H1 (cell line): ENCODE data around the gene BZW2. TPM values are rescaled to one million over a fixed set of nuclear protein-coding genes. Genes with fewer than 3 reads are reported as not detected.
A peak's percentile ranks its signal among the peaks of the same experiment; 100 is the strongest.

ENCODE experiments used
- CTCF ChIA-PET: fragments of 300-600 bp; sonication (Branson Sonifier 250); formaldehyde crosslinking; loops from one replicate; lab custom pipeline; 2021; ENCODE audit not compliant: partially characterized antibody; lab: Charles Lee
- POLR2A ChIA-PET: fragments of 300-600 bp; sonication (Branson Sonifier 250); formaldehyde crosslinking; loops from one replicate; lab custom pipeline; 2021; ENCODE audit warnings: inconsistent platforms; ENCODE audit not compliant: partially characterized antibody; lab: Charles Lee
- DNase-seq, 2 experiments: peaks; one replicate each; pipeline versions ENCODE4 v3.0.0 to v3.0.0-alpha.2; 2010 to 2022; ENCODE audit warnings: low spot score in 2 of 2, low read depth in 1 of 2, mixed read lengths in 1 of 2
- FAIRE-seq: peaks from 2 replicates; lab custom pipeline; 2011; peaks lifted over from hg19 to GRCh38; lab: Jason Lieb, UNC
- H2AFZ ChIP-seq: 2 replicates; pipeline ENCODE4 v1.8.1; 2012; ENCODE audit warnings: low read length, inconsistent platforms
- H2AK5ac ChIP-seq: 2 replicates; pipeline ENCODE4 v1.6.1; 2013; ENCODE audit warnings: low read depth, low read length
- H2BK120ac ChIP-seq: replicated peaks from 2 replicates; pipeline ENCODE3; 2013; ENCODE audit warnings: low read depth, low read length, inconsistent platforms
- H2BK12ac ChIP-seq: 2 replicates; pipeline ENCODE4 v1.6.1; 2013; ENCODE audit warnings: low read depth, low read length
- H2BK15ac ChIP-seq: 2 replicates; pipeline ENCODE4 v1.6.1; 2013; ENCODE audit warnings: low read length
- H2BK20ac ChIP-seq: 2 replicates; pipeline ENCODE4 v1.6.1; 2013; ENCODE audit warnings: low read length
- H2BK5ac ChIP-seq: 2 replicates; pipeline ENCODE4 v1.6.1; 2013; ENCODE audit warnings: low read depth, low read length
- H3K14ac ChIP-seq: 2 replicates; pipeline ENCODE4 v1.6.1; 2013; ENCODE audit warnings: inconsistent platforms; ENCODE audit not compliant: insufficient read length
- H3K18ac ChIP-seq: 2 replicates; pipeline ENCODE4 v1.6.1; 2013; ENCODE audit warnings: low read length; ENCODE audit errors: extremely low read depth
- H3K23ac ChIP-seq: 2 replicates; pipeline ENCODE4 v1.6.1; 2013; ENCODE audit warnings: inconsistent platforms; ENCODE audit not compliant: insufficient read length
- H3K23me2 ChIP-seq: 2 replicates; pipeline ENCODE4 v1.6.1; 2013; ENCODE audit warnings: low read depth, low read length
- H3K27ac ChIP-seq: 2 replicates; pipeline ENCODE4 v1.6.1; 2011; ENCODE audit warnings: low read depth, low read length, inconsistent platforms
- H3K27me3 ChIP-seq, 4 experiments: replicated peaks in 1 of 4; 1 replicate in 1 of 4; 2 replicates in 3 of 4; pipeline versions ENCODE4 v1.6.1 to v1.8.1; 2011 to 2013; ENCODE audit warnings: low read length in 3 of 4, mild to moderate bottlenecking in 3 of 4, inconsistent platforms in 2 of 4, mixed read lengths in 2 of 4, moderate library complexity in 1 of 4; ENCODE audit not compliant: control insufficient read depth in 3 of 4, insufficient read depth in 3 of 4; ENCODE audit errors: extremely low read depth in 1 of 4
- H3K36me3 ChIP-seq, 4 experiments: 2 replicates each; pipeline versions ENCODE4 v1.6.1 to v1.8.1; 2011 to 2013; ENCODE audit warnings: mild to moderate bottlenecking in 4 of 4, low read length in 3 of 4, moderate library complexity in 2 of 4, control low read depth in 1 of 4, inconsistent platforms in 1 of 4; ENCODE audit not compliant: insufficient read depth in 4 of 4, control insufficient read depth in 2 of 4
- H3K4ac ChIP-seq: replicated peaks from 2 replicates; pipeline ENCODE3; 2013; ENCODE audit warnings: low read length, low read depth, mixed read lengths, inconsistent platforms; ENCODE audit not compliant: insufficient read length
- H3K4me1 ChIP-seq, 4 experiments: replicated peaks in 1 of 4; 1 replicate in 1 of 4; 2 replicates in 3 of 4; pipeline versions ENCODE4 v1.6.1 to v1.8.1; 2011 to 2013; ENCODE audit warnings: low read length in 3 of 4, inconsistent platforms in 2 of 4, mixed read lengths in 1 of 4; ENCODE audit not compliant: insufficient read depth in 4 of 4, control insufficient read depth in 3 of 4
- H3K4me2 ChIP-seq, 2 experiments: 2 replicates each; pipeline versions ENCODE4 v1.6.1 to v1.8.1; 2011 to 2013; ENCODE audit warnings: low read depth in 2 of 2, low read length in 2 of 2, control low read depth in 1 of 2, inconsistent platforms in 1 of 2, mild to moderate bottlenecking in 1 of 2; ENCODE audit not compliant: insufficient read depth in 1 of 2
- H3K4me3 ChIP-seq, 4 experiments: fragments of 200-600, 300-600 bp in 1 of 4; sonication (generic), shearing (Covaris generic), sonication (Bioruptor Twin) in 1 of 4; 2 replicates each; pipeline versions ENCODE4 v1.5.1 to v1.8.1; 2011 to 2016; ENCODE audit warnings: low read length in 4 of 4, low read depth in 3 of 4, control low read depth in 2 of 4, inconsistent platforms in 2 of 4, mild to moderate bottlenecking in 2 of 4, mixed read lengths in 1 of 4, moderate library complexity in 1 of 4; ENCODE audit not compliant: insufficient read depth in 2 of 4; ENCODE audit errors: extremely low read depth in 1 of 4
- H3K56ac ChIP-seq: replicated peaks from 2 replicates; pipeline ENCODE3; 2013; ENCODE audit warnings: low read depth, mild to moderate bottlenecking, mixed read lengths, low read length, inconsistent platforms; ENCODE audit not compliant: insufficient read length
- H3K79me1 ChIP-seq: 2 replicates; pipeline ENCODE4 v1.6.1; 2013; ENCODE audit warnings: low read depth, low read length, control low read depth
- H3K79me2 ChIP-seq, 2 experiments: 2 replicates each; pipeline versions ENCODE4 v1.6.1 to v1.8.1; 2012 to 2013; ENCODE audit warnings: low read length in 2 of 2, mild to moderate bottlenecking in 2 of 2, inconsistent platforms in 1 of 2; ENCODE audit not compliant: insufficient read depth in 2 of 2, control insufficient read depth in 1 of 2
- H3K9ac ChIP-seq, 4 experiments: replicated peaks in 1 of 4; 1 replicate in 1 of 4; 2 replicates in 3 of 4; pipeline versions ENCODE4 v1.6.1 to v1.8.1; 2011 to 2013; ENCODE audit warnings: low read depth in 3 of 4, low read length in 3 of 4, control low read depth in 2 of 4, mild to moderate bottlenecking in 2 of 4, moderate library complexity in 2 of 4, inconsistent platforms in 1 of 4; ENCODE audit errors: extremely low read depth in 1 of 4
- H3K9me3 ChIP-seq, 2 experiments: 2 replicates each; pipeline versions ENCODE4 v1.6.1 to v1.8.1; 2012 to 2013; ENCODE audit warnings: mild to moderate bottlenecking in 2 of 2, moderate library complexity in 2 of 2, control low read depth in 1 of 2, inconsistent platforms in 1 of 2, low read depth in 1 of 2, low read length in 1 of 2, mixed read lengths in 1 of 2; ENCODE audit not compliant: insufficient read depth in 2 of 2
- H4K20me1 ChIP-seq, 2 experiments: replicated peaks in 1 of 2; 2 replicates each; pipeline versions ENCODE3 to v1.8.1; 2011 to 2013; ENCODE audit warnings: inconsistent platforms in 2 of 2, low read length in 2 of 2, mild to moderate bottlenecking in 1 of 2; ENCODE audit not compliant: insufficient read depth in 2 of 2, control insufficient read depth in 1 of 2
- H4K5ac ChIP-seq: 2 replicates; pipeline ENCODE4 v1.6.1; 2013; ENCODE audit warnings: low read length, low read depth, mixed read lengths, inconsistent platforms; ENCODE audit not compliant: insufficient read length
- H4K8ac ChIP-seq: 2 replicates; pipeline ENCODE4 v1.8.0; 2013; ENCODE audit warnings: mild to moderate bottlenecking, moderate library complexity, low read length, inconsistent platforms; ENCODE audit not compliant: insufficient read depth; ENCODE audit errors: extremely low read depth
- H4K91ac ChIP-seq: replicated peaks from 2 replicates; pipeline ENCODE3; 2013; ENCODE audit warnings: low read length, mixed read lengths, inconsistent platforms; ENCODE audit not compliant: insufficient read length
- MAFK ChIP-seq: IDR thresholded peaks from 2 replicates; pipeline ENCODE4 v1.6.1; 2012; ENCODE audit warnings: low read depth, mild to moderate bottlenecking, improper control_type of control experiment, low read length
- RFX5 ChIP-seq: IDR thresholded peaks from 2 replicates; pipeline ENCODE4 v1.6.1; 2011; ENCODE audit warnings: low read depth, low read length, improper control_type of control experiment, borderline replicate concordance
- WGBS, 2 experiments: shearing (Covaris generic) in 1 of 2; methylation state at CpG; one replicate each; pipeline versions ENCODE4 v1.1.6 to v1.1.7; 2013 to 2015; ENCODE audit warnings: low lambda C conversion rate in 2 of 2, mixed read lengths in 2 of 2, inconsistent platforms in 1 of 2, low coverage in 1 of 2, missing lambda C conversion rate in 1 of 2; ENCODE audit not compliant: insufficient replicate concordance in 2 of 2, insufficient coverage in 1 of 2, insufficient read length in 1 of 2; ENCODE audit errors: extremely low coverage in 1 of 2, missing lambda C conversion rate in 1 of 2; 5-methylcytosine and 5-hydroxymethylcytosine counted together
- polyA plus RNA-seq, 7 experiments: library from polyadenylated mRNA; depleted of rRNA in 3 of 7; stranded (reverse) in 5 of 7; unstranded in 2 of 7; fragments of >200 nt in 5 of 7; fragments of 200-250 nt in 2 of 7; gene quantifications; 1 replicate in 5 of 7; 2 replicates in 1 of 7; 4 replicates in 1 of 7; pipeline versions ENCODE4 v1.2.1 to v1.2.3, GENCODE V29; 2011 to 2013; ENCODE audit warnings: missing spikeins in 2 of 7, mixed read lengths in 2 of 7
- total RNA-seq: library from RNA; stranded (reverse); fragmentation: NEBNext Ultra II Directional; extraction: Animal tissue kit (Norgen Biotek cat#: 25700); gene quantifications from 2 replicates; pipeline ENCODE4 v1.2.1, GENCODE V29; 2021

BZW2 gene
- total and polyA plus RNA-seq, 2 of the 8 experiments (the other 6 are each of a cell fraction or from before 2014, with no cell fraction given), result 32.3 to 103 TPM

DNA sequence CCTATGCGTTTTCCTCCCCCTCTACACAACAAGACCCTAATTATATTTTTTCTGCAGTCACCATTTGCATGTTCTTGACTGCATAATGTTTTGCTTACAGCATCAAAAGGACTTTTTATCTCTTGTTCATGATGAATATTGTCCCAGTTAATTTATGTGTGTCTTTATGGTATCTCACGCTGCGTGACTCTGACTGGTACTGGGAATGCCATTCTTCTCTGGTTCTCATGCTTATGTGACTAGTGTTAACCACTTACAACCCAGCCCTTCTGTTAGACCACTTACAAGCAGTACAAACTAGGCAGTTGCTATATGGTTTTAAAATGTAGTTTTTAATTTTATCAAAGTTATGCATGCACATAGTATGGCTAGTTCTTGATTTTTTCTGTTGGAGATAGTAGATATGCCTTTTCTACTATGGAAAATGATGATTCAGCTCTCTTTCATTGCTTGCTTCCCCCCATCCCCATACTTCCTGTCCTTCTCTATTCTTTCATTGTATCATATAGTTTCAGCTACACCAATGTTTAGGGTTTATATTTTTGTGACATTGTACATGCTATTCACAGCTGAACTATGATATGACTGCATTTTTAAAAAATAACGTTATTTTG is 24.9 kb downstream of the BZW2 start:
- TF ChIP-seq RFX5, result no peak
- peak; percentile 56 for TF ChIP-seq MAFK
- H2BK12ac ChIP-seq, result no peak overlapping the region; the same call in 1 of the 2 replicates
- peak overlapping the region; percentile 34 for H4K5ac ChIP-seq
- FAIRE-seq, result peak; percentile 45
- no peak overlapping the region for H2AFZ ChIP-seq
- H3K9me3 ChIP-seq, result no peaks in the 10 kb centered on the region
- H3K79me2 ChIP-seq, result peaks cover 0 to 48% of the 10 kb centered on the region in 2 experiments; a peak in 2 of 4 replicates
- H3K18ac ChIP-seq, result no peak overlapping the region
- peaks cover 0 to 2% of the 10 kb centered on the region in 2 experiments for H4K20me1 ChIP-seq
- no peaks in the 10 kb centered on the region for H3K23me2 ChIP-seq
- no peak overlapping the region for H3K9ac ChIP-seq
- H2BK15ac ChIP-seq, result no peak overlapping the region
- peaks cover 0 to 13% (median 5%) of the 10 kb centered on the region in 4 experiments; a peak in 4 of 7 replicates for H3K4me1 ChIP-seq
- H2BK20ac ChIP-seq, result no peak overlapping the region
- 0 out of 2 replicates have a peak overlapping the region, but pooled peaks have one; percentile 14 for H3K27ac ChIP-seq
- no peak overlapping the region for H4K8ac ChIP-seq
- H2BK120ac ChIP-seq, result no peak overlapping the region
- H3K36me3 ChIP-seq, result peaks cover 0 to 25% (median 1%) of the 10 kb centered on the region in 4 experiments; a peak in 5 of 8 replicates
- H3K4me2 ChIP-seq, result no peak overlapping the region
- POLR2A ChIA-PET, result interaction anchor here (1.3 kb wide), 1 partner anchor 24 kb away, joined by 6 read pairs; the partner anchor contains the start of genes ANKMY2 and BZW2
- no peak overlapping the region for H3K4ac ChIP-seq
- no peak overlapping the region for H2BK5ac ChIP-seq
- 80% methylated on average over 4 of the region's 4 CpGs; no CpG with 5 or more reads in 1 of the 2 experiments for WGBS, 2 experiments
- 0 out of 2 replicates have a peak, but pooled peaks cover 2% of the 10 kb centered on the region for H3K79me1 ChIP-seq
- H3K4me3 ChIP-seq, result no peak overlapping the region
- CTCF ChIA-PET, result interaction anchor here (0.5 to 1.6 kb wide), 3 partner anchors 8 to 27 kb away, joined by 3 to 5 read pairs (median 4); no protein-coding TSS in a partner anchor
- no peak overlapping the region for H3K14ac ChIP-seq
- DNase-seq, result no peak
- H3K23ac ChIP-seq, result no peak overlapping the region
- no peaks in the 10 kb centered on the region for H3K27me3 ChIP-seq
- no peak overlapping the region for H4K91ac ChIP-seq
- H2AK5ac ChIP-seq, result no peak overlapping the region
- peak overlapping the region; percentile 47 for H3K56ac ChIP-seq
